GM19025 (cell line): Measurements from ENCODE around the gene AMPD1.

Experiments used
- ATAC-seq: cut with Tn5 transposase; IDR thresholded peaks from one replicate; pipeline ENCODE4 v1.9.1; 2021; ENCODE audit warnings: mild to moderate bottlenecking, low read depth, moderate library complexity; ENCODE audit not compliant: unreplicated experiment

The AMPD1 gene

DNA sequence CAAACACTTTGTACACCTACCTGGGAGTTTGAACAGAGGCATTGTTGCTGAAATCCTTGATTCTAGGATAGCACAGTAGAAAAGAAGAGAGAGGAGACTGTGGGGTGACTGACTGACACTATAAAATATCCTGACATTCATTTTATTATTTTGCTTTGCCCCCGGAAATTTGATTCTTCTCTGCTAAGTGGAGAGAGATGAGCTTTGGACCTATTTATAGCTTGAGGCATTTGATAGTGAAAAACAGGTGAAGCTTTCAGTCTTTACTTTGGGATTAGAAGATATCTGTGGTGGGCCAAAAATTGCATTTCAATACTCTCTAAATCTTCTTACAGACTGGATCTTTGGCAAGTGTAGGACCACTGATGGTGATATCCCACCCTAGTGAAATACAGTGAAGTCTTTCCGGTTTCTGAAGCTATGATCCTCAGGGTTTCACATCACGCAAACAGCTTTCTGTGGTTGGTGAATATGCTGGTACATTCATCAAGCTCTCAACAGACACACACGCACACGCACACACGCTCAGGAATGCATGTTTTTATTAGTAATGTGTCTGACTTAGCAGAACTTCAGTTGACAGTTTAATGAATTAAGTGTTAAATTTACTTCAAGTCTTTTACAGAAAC is at the start of gene AMPD1:
Gene AMPD1, minus strand, starts transcription at position 117 of the 629 bp plus-strand sequence. Its CDS starts 75 bp downstream, at position 42.
- no peak for ATAC-seq

DNA sequence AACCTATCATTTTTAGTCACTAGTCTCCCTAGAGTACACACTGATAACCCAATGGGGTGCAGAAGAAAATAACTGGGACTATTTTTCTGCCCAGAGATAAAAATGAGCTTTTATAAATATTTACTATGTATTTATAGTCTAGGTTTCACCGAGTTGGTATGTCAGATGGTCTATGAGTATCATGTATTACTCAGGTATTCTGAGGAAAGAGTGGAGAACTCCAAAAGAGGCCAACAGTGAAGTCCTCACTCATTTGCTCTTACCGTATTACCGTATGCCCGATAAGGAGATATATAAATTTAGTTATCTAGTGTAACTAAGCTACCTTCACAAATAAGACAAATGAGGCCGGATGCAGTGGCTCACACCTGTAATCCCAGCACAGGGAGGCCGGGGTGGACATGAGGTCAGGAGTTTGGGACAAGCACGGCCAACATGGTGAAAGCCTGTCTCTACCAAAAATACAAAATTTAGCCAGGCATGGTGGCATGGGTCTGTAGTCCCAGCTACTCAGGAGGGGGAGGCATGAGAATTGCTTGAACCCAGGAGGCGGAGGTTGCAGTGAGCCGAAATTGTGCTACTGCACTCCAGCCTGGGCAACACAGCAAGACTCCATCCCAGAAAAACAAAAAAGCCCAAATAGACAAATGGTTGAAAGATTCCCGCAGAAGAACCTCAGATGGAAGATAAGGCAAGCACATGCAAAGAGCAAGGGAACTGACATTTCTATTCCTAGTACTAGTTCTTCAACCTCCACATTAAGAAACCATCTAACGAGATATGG is 46.8 kb upstream of the AMPD1 start:
- no peak for ATAC-seq

DNA sequence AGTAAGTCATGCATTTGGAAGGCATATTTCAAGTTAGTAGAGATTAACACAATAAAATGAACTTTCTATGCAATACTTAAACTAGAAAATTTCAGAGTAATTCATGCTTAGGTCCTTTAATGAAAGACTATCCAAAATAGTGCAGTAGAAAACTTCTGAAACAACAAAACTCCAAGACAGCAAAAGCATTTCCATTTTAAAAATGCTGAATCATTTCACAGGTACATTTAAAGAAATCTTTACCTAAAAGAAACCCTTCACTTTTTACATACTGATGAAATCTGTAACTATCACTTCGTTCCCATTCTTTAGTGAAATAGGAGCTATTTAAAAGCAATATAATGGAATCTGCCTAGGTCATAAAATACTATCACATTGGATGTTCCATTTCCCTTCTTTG is 45.0 kb upstream of the AMPD1 start:
- no peak for ATAC-seq

DNA sequence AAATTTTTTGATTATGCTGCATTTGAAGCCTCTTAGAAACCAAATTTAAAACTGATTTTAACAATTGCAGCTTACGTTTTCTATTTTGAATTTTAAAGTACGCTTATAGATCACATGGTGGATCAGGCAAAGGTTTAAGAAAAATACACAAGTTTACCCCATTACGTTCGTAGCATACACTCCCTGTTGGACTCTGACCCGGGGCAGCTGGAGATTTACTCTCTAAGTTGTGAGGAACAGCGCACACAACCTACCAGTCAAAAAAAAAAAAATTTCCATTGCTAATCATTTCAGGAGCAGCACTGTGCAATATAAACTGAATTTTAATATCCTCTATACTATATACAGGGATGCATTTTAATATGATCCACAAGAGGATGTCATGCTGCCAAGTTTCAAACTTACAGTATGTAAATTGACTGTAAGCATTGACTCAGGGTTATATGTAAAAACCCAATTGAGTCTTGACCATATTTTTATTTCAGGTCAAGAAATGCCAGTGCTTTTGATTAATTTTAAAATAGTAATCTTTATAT is 42.0 kb upstream of the AMPD1 start:
- ATAC-seq = no peak

DNA sequence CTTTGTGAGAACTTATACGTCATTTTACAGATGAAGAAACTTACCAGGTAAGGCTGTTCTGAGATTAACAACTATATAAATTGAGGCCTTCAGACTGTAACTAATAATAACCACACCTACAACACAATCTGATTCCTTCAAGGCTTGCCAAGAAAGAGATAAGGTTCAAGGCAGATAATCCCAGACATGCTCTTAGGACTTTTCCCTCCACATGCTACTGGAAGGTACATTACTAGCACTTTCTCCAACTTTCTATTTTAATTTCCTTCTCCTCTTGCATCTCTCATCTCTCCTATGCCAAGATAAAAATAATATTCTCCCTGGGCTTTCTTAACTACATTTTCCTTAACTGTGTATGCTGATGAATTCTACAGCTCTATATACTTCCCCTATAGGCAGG is 40.1 kb upstream of the AMPD1 start:
- ATAC-seq = no peak

DNA sequence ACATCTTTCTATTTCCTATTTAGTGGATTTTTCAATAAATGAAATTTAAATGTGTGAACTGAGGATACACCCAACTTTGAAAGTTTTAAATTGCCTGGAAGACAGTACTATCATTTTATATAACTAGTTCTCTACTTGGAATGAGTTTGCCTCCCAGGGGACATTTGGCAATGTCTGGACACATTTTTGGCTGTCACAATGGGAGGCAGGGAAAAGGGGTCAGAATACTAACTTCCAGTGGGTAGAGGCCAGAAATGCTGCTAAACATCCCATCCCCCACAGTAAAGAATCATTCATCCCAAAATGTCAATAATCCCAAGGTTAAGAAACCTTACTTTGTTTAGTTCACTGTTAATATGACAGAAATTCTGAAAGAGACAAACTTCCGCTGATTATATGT is 34.4 kb upstream of the AMPD1 start:
- ATAC-seq = no peak

DNA sequence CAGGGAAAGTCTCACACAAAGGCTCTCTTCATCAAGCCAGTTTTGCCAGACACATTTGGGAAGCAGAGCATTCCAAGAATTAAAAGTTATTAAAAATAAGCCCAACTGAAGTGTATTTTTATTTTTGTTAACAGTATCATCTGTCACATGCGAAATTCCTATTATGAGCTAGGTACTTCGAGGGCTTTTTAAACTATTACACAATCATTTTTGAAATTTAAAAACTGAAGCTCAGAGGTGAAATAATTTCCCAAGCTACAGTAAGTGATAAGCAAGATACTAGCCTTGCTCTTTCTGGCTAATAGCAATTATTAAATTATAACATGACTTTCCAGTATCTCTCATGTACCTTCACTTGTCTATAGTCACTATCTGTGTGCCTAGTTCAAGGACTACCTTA is 33.2 kb upstream of the AMPD1 start:
- no peak for ATAC-seq

DNA sequence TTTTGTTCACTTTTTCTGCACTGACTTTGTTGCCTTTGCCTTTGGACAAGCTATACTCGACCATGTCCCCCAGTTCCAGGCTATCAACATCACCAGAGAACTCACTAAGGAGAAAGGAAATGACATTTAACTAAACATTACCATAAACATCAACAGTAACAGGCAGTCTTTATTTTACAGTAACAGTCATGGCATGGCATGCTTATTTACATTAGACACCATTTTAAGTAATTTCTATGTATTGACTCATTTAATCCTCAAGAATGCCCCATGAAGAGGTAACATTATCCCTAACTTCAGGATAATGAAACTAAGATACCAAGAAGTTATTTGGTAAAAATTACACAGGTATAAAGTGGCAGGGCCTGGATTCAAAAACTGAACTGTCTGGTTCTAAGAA is 29.9 kb upstream of the AMPD1 start:
- ATAC-seq = no peak

DNA sequence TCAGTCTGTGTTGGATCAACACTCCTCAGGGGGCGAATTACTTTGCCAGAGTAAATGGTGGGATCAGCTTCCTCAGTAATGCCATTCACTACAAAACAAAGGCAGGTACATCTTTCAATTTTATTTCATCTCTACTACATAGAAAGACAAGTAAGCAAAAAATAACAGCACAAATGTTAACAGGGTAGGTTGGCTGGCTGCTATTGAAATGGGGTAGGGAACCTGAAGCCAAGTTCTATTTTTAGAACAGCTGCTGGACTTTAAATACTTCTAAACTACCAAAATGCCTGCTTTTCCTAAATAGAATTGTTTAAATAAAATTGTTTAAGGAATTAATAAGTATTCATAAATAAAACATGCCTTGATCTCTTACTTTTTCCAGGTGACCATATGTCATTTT is 28.6 kb upstream of the AMPD1 start:
- no peak for ATAC-seq

DNA sequence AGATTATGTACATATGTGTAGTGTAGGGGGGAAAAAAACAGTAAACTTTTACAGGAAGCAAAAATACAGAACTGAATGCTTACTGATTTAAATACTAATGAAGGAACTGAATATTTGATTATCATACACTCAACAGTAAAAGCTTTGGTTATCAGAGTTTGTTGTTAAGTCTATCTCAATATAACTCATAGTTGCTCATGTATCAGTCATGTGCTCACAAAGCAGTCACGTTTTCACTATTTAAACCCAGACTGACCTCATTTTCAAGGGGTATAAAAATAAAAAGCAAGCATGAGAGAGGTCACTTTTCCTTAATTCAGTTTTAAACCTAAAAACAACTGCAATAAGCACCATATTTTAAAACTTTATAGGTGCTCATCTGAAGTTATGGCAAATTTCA is 28.1 kb upstream of the AMPD1 start:
- ATAC-seq = no peak

DNA sequence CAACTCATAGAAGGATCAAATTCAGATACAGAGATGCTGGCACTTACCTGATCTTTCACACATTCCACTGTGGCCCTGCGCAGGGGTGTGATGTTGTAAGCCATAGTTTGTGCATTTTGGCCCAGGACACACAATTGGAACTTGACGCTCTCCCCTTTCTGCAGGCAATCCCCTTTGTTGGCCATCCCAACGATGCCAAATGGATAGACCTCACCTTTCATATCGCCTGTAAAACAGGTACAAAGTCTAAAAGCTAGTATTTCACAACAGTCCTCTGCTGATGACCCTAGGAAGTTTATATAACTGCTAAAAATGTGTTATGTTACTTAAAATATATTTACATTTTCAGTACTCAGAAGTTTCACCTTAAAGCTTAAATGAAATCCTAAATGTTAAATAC is 25.1 kb upstream of the AMPD1 start:
- ATAC-seq = no peak

DNA sequence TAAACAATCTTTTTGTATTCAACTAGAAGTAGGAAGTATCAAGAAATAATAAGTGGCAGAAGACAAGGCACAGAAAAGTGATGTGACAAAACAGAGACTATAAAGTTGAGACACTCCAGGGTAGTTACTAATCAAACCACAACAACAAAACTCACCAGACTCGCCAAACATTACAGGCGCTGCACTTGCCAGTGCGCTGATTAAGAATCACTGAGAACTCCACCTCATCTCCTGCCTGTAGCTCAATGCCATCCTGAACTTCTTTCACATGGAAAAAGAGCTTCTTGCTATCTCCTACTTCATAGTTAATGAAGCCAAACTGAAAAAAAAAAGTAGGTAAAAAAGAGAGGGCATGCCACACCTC is 24.1 kb upstream of the AMPD1 start:
- ATAC-seq = no peak

DNA sequence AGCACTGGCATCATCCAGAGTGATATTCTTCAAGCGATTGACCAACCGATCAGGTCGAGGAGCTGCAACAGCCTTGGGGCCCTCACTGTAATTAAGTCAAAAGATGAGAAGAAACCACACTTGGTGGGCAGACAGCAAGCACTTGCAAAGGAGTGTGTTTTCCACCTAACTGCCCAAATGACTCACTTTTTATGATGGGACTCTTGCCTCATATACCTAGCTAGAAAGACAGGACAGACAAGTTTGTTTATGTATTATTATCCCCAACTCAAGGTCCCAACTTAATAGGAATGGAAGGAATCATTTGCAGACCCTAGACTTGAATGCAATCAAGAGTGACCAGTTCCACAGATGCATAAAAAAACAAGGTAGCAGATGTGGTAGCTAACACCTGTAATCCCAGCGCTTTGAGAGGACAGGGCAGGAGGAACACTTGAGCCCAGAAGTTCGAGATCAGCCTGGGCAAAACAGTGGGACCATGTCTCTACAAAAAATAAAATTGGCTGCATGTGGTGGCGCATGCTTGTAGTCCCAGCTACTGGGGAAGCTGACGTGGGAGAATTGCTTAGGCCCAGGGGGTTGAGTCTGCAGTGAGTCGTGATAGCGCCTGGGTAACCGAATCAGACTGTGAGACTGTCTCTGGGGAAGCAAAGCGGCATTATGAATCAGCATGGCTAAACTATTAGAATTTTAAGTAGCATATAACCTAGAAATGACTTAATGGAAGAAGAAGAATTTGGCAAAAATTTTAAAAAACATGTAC is 23.5 kb upstream of the AMPD1 start:
- ATAC-seq = no peak

DNA sequence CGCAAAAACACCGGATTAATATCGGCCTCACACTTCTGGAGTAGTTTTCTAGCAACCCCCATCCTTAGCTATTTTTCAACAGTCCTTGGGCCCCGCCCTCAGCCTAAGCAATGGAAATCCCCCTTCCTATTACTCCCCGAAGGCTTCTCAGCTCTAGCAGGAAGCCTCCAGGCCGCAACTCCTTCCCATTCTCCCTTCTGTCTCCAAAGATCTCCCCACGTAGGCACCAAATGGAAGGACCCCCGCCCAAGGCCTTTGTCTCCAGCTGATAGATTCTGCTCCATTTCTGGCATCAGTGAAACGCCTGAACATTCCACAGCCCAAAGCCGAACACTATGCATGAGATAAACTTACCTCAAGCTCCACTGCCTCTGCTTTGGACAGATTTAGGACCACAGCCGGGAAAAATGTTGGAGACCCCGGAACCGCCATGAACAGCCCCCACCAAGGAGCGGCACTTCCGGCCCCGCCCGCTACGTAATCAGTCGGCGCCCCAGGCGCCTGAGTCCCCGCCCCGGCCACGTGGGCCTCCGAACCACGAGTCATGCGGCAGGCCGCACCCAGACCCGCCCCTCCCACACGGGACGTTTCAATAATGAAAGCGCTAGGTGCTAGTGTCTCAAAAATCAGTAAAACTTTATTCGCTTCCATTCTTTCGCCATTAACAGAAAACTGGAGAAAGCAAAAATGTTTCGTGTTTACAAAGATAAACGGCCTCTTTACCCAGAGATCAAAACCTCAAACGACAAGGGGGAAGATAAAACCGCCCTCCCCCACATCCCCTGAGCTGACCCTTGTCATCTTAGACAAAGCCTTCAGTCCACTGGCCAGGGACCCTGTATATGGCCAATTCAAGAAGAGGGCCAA is 21.2 kb upstream of the AMPD1 start, which contains the start of gene NRAS:
Gene NRAS, minus strand, starts transcription at position 468 of the 867 bp plus-strand sequence. CDS start 611 bp downstream, outside the sequence.
- peak; percentile 88 for ATAC-seq

DNA sequence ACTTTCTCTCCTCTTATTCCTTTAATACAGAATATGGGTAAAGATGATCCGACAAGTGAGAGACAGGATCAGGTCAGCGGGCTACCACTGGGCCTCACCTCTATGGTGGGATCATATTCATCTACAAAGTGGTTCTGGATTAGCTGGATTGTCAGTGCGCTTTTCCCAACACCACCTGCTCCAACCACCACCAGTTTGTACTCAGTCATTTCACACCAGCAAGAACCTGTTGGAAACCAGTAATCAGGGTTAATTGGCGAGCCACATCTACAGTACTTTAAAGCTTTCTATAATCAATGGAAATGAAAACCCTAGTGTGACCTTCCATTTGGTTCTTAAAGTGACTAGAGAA is 20.6 kb upstream of the AMPD1 start:
- ATAC-seq = no peak

DNA sequence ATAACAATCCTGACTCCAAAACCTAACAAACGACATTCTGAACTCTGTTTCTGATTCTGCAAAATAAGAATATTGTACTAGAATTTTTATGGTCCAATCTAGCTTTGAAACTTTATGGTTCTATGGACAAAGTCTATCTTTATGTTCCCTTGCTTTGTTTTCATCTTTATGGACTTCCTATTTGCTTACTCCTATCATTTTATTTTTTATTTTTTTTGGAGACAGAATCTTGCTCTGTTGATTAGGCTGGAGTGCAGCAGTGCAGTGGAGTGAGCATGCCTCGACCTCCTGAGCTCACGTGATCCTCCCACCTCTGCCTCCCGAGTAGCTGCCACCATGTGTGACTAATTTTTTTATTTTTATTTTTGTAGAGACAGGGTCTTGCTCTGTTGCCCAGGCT is 17.6 kb upstream of the AMPD1 start:
- ATAC-seq = no peak

DNA sequence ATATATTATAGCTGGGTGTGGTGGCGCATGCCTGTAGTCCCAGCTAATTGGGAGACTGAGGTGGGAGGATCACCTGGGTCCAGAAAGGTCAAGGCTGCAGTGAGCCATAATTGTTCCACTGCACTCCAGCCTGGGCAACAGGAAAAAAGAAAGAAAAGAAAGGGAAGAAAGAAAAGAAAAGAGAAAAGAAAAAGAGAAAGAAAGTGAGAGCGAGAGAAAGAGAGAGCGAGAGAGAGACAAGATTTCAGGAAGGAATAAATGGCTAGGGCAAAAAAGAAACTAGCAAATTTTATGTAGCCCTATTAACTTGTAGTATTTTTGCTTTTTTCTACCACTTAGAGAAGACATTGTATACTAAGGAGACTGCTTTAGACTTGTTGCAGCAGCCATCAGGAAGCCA is 15.0 kb upstream of the AMPD1 start:
- no peak for ATAC-seq

DNA sequence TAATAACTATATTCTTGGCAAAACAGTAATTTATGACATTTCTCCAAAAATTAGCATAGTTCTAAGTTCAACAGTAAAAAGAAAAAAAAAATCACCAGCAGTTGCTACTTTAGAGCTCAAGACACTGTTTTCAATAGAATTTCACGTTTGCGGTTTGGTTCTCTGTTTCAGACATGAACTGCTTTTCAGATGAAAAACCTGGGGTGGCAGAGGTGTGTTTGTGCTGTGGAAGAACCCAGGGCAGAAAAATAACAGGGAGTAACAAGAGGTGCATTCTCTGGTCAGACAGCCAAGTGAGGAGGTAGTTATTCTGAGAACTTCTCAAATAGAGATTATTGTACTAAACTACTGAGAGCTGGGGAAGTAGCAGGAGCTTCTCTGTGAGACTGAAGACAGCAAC is 12.3 kb upstream of the AMPD1 start:
- ATAC-seq = no peak

DNA sequence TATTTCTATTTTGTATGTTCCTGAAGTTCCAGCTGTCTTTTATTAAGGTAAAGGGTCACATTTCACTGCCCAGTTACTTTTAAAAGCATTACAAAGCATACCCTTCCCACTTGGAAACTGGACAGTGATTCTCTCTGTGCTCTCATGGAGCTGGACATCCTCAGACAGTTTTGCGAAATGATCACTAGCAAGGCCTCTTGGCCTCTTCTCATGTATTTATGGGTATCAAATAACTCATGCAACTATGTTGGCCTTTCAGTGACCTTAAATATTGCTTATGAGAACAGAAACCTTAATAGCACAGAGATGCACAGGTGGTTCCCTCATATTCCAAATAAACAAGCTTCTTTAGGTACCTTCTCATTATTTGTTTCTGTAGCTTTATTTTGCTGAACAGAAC is 7.9 kb upstream of the AMPD1 start:
- ATAC-seq = no peak

DNA sequence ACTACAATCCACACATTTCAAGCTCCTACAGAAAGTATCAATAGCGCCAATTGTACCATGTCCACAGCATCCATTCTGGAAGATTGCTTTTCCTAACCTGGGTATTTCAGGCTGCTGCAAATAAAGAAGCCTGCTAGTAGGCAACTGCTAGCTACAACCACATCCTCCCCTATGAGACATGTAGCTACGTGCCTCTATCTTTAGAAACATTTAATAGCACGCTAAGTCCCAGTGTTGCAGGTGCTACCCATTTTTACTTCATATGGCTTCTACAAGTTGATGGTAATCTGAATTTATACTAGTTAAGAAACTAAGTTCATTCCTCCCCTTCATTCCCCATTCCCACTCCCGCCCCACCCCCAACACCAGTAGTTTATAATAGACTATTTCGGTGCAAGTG is 7.4 kb upstream of the AMPD1 start:
- no peak for ATAC-seq
